Measurements from ENCODE around the gene OTOG. TPM values are rescaled to one million over a fixed set of nuclear protein-coding genes. Genes with fewer than 3 reads are reported as not detected.

OTOG gene
- total RNA-seq, 1 donor from 2014 or later, result not detected

GRCh38 chr11:17642370-17642769, 95.3 kb downstream of the OTOG start:
- TF ChIP-seq, protein P1, sequence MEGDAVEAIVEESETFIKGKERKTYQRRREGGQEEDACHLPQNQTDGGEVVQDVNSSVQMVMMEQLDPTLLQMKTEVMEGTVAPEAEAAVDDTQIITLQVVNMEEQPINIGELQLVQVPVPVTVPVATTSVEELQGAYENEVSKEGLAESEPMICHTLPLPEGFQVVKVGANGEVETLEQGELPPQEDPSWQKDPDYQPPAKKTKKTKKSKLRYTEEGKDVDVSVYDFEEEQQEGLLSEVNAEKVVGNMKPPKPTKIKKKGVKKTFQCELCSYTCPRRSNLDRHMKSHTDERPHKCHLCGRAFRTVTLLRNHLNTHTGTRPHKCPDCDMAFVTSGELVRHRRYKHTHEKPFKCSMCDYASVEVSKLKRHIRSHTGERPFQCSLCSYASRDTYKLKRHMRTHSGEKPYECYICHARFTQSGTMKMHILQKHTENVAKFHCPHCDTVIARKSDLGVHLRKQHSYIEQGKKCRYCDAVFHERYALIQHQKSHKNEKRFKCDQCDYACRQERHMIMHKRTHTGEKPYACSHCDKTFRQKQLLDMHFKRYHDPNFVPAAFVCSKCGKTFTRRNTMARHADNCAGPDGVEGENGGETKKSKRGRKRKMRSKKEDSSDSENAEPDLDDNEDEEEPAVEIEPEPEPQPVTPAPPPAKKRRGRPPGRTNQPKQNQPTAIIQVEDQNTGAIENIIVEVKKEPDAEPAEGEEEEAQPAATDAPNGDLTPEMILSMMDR (IDR thresholded peaks at IDR 0.05; ENCODE audit: insufficient read depth, low read length, poor library complexity, severe bottlenecking), result no peak
- no peak overlapping the region for H3K4me3 ChIP-seq (ENCODE audit: low read depth, low read length)
- no peaks in the 10 kb centered on the region for H3K36me3 ChIP-seq (ENCODE audit: control insufficient read depth, insufficient read depth, low read length)
- no peaks in the 10 kb centered on the region for H3K27me3 ChIP-seq (ENCODE audit: control insufficient read depth, insufficient read depth, low read length)
- no peak for DNase-seq (ENCODE audit: low read depth)

DNA sequence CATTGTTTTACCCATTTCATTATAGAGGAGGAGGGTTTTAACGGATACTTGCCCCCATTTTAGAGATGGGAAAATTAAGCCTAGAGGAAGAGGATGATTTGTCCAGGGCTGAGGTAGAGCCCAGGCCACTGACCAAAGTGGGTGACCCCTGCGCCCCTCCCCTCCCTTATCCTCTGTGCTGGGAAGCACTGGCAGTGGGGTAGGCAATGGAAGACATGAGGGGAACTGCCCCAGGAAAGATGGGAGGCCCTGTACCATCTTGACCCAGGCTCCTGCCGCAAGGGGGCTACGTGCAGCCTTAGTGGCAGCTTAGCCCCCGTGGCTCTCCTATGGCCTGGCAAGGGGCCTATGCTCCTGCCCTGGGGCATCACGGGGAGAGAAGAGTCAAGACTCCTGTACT, 95.9 kb downstream of the OTOG start:
- TF ChIP-seq, protein P1 (IDR thresholded peaks at IDR 0.05; ENCODE audit: insufficient read depth, low read length, poor library complexity, severe bottlenecking), result no peak

DNA sequence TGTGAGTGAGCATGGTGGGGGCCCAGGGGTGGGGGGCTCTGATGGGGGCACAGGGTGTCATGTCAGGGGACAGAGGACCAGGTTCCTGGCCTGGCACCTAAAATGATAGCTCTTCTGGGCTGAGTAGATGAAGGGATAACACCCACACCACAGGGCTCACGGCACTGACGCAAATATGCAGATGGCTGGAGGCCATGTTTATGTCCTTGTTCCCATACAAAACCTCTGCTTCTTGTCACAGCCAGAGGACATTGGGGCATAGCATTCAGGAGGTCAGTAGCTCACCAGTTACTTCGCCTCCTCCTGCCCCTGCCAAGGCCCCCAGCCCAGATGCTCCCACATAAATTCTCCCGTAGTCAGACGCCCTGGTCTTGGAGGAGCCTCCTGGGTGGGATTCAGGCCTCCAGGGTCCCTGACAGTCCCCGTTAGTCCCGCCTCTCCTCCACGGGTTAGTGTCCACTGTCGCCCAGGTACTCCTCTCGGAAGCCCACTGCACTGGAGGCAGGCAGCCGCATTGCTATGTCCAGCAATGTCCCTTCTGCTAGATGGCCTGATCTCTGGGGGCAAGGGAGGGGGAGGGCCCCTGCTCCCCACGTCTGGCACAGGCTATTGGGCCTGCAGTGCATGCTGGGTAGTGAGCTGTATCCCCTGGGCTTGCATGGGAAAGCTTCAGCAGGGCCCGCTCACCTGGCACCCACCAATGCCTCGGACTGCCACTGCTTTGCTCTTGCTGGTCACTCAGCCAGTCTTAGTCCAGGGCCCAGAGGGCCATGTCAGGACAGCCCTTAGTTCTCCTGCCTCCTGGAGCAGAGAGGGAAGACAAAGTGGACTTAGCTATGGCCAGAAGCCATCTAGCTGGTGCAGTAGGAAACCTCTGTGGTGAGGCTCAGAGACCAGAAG, 96.7 kb downstream of the OTOG start:
- no peaks in the 10 kb centered on the region for H3K36me3 ChIP-seq (ENCODE audit: control insufficient read depth, insufficient read depth, low read length)
- H3K27me3 ChIP-seq (ENCODE audit: control insufficient read depth, insufficient read depth, low read length), result no peaks in the 10 kb centered on the region
- no peak overlapping the region for H3K4me3 ChIP-seq (ENCODE audit: low read depth, low read length)
- TF ChIP-seq, protein P1 (IDR thresholded peaks at IDR 0.05; ENCODE audit: insufficient read depth, low read length, poor library complexity, severe bottlenecking), result no peak
- no peak for DNase-seq (ENCODE audit: low read depth)

More for the DNA sequence above, 95.9 kb downstream of the OTOG start:
- Histone ChIP-seq H3K36me3 (ENCODE audit: control insufficient read depth, insufficient read depth, low read length) (no peaks in the 10 kb centered on the region), H3K4me3 (ENCODE audit: low read depth, low read length) (no peak overlapping the region), H3K27me3 (ENCODE audit: control insufficient read depth, insufficient read depth, low read length) (no peaks in the 10 kb centered on the region)
- DNase-seq (ENCODE audit: low read depth), result no peak

DNA sequence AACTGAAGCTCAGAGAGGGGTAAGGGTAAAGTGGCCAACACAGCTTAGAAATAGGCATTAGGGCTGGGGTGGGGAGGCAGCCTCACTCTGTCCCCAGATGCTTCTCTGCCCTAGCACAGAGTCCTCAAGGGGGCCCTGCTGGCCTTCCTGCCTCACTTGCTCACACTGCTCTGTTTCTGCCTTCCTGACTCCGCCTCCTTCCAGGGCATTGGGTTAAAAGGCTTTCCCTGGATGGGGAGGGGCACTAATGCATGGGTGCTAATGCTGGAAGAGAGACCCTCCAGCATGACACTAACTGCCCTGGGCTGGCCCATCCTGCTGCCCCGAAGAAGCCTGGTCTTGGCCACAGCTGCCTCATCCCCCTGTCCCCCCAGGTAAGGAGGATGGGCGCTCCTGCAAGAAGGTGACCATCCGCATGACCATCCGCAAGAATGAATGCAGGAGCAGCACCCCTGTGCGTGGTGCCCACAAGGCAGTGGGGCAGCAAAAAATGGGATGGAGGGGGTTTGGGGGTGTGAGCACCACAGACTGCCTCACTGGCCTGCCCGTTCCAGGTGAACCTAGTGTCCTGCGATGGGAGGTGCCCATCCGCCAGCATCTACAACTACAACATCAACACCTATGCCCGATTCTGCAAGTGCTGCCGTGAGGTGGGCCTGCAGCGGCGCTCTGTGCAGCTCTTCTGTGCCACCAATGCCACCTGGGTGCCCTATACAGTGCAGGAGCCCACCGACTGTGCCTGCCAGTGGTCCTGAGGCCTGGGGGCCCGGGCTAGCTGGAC, 98.3 kb downstream of the OTOG start:
- DNase-seq (ENCODE audit: low read depth), result no peak
- TF ChIP-seq, protein P1 (IDR thresholded peaks at IDR 0.05; ENCODE audit: insufficient read depth, low read length, poor library complexity, severe bottlenecking), result no peak
- H3K4me3 ChIP-seq (ENCODE audit: low read depth, low read length), result no peak overlapping the region
- H3K36me3 ChIP-seq (ENCODE audit: control insufficient read depth, insufficient read depth, low read length), result no peaks in the 10 kb centered on the region
- no peaks in the 10 kb centered on the region for H3K27me3 ChIP-seq (ENCODE audit: control insufficient read depth, insufficient read depth, low read length)

DNA sequence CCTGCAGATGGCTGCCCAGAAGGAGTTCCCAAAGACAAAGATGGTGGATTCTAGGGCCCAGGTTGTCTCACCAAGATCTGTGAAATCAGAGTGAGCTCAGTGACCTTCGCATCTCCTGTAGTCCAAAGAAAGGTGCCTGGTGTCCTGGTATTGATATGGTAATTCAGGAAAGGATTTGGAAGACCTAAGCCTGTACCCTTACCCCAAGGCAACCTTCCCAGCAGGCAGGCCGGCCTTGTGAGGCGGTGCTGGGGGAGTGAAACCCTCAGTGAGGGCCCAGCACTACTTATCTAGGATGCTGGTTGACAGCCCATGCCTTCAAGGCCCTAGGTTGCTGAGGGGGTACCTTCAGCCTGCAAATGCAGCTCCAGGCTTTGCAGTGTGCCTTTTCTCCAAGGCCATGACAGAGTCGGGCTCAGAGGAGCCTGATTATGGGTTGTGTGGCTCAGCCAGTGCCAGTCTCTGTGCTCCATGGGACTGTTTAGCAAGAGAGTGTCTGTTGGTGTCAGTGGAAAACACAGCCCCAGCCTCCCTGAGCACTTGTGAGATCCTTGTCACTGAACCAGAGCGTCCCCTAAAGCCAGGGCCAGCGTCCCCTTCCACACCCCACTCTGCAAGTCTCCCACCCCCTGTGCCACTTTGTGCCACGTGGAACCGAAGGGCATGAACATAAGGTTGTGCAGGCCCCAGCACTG, 99.5 kb downstream of the OTOG start:
- no peaks in the 10 kb centered on the region for H3K36me3 ChIP-seq (ENCODE audit: control insufficient read depth, insufficient read depth, low read length)
- peaks cover 2% of the 10 kb centered on the region for H3K27me3 ChIP-seq (ENCODE audit: control insufficient read depth, insufficient read depth, low read length)
- no peak overlapping the region for H3K4me3 ChIP-seq (ENCODE audit: low read depth, low read length)
- no peak for DNase-seq (ENCODE audit: low read depth)
- TF ChIP-seq, protein P1 (IDR thresholded peaks at IDR 0.05; ENCODE audit: insufficient read depth, low read length, poor library complexity, severe bottlenecking), result no peak

All from kidney epithelial cell (primary cell).